MCF 10A (cell line): Measurements from ENCODE around the gene KCNIP3. TPM values are rescaled to one million over a fixed set of nuclear protein-coding genes. Genes with fewer than 3 reads are reported as not detected.
A peak's percentile ranks its signal among the peaks of the same experiment; 100 is the strongest.

Source experiments
- BruUV-seq: library from RNA; stranded (reverse); fragments of 400-500 nt; replicated peaks from 2 replicates; lab custom pipeline; 2021; lab: Mats Ljungman, UMichigan
- CTCF ChIA-PET: fragments of 300-600 bp; sonication (Branson Sonifier 250); formaldehyde crosslinking; extraction: SDS; loops from one replicate; lab custom pipeline; 2021; ENCODE audit warnings: antibody characterized with exemption, inconsistent platforms; lab: Yijun Ruan, JAX
- POLR2A ChIA-PET: fragments of 300-600, 350-650 bp; sonication (Branson Sonifier 250); formaldehyde crosslinking; extraction: SDS; loops from one replicate; lab custom pipeline; 2020; ENCODE audit warnings: antibody characterized with exemption, inconsistent platforms; lab: Yijun Ruan, JAX
- DNase-seq: peaks from one replicate; pipeline ENCODE4 v3.0.0-alpha.2; 2018; ENCODE audit not compliant: unreplicated experiment
- H3K27ac Mint-ChIP-seq: one replicate; pipeline ENCODE4 v1.8.0; 2022; ENCODE audit warnings: mild to moderate bottlenecking, low read depth, mixed read lengths; ENCODE audit not compliant: unreplicated experiment
- H3K27me3 Mint-ChIP-seq: one replicate; pipeline ENCODE4 v1.8.0; 2022; ENCODE audit warnings: mixed read lengths; ENCODE audit not compliant: insufficient read depth, unreplicated experiment
- H3K36me3 Mint-ChIP-seq: one replicate; pipeline ENCODE4 v1.8.0; 2022; ENCODE audit warnings: mild to moderate bottlenecking, moderate library complexity, mixed read lengths; ENCODE audit not compliant: insufficient read depth, unreplicated experiment
- H3K4me1 Mint-ChIP-seq: one replicate; pipeline ENCODE4 v1.8.0; 2022; ENCODE audit warnings: mixed read lengths; ENCODE audit not compliant: insufficient read depth, unreplicated experiment
- H3K4me3 Mint-ChIP-seq: one replicate; pipeline ENCODE4 v1.8.0; 2022; ENCODE audit warnings: mild to moderate bottlenecking, moderate library complexity, mixed read lengths; ENCODE audit not compliant: unreplicated experiment
- H3K9me3 Mint-ChIP-seq: one replicate; pipeline ENCODE4 v1.8.0; 2022; ENCODE audit warnings: mixed read lengths; ENCODE audit not compliant: unreplicated experiment
- intact Hi-C: fragments of 100-400 bp; cut with micrococcal nuclease; formaldehyde crosslinking; loops from 2 replicates; pipeline ENCODE4 v1.14.1; 2022
- total RNA-seq: library from RNA; stranded (reverse); gene quantifications from 2 replicates; pipeline ENCODE4 v1.2.3, GENCODE V29; 2022
- TF ChIP-seq, protein P1 (sequence below): fragments of 200-600 bp; IDR thresholded peaks from one replicate; pipeline ENCODE4 v1.8.0; 2022; ENCODE audit warnings: antibody characterized with exemption, mild to moderate bottlenecking; ENCODE audit not compliant: unreplicated experiment

Gene KCNIP3
- total RNA-seq, 1 experiment from 2014 or later, result 15.6 TPM

DNA sequence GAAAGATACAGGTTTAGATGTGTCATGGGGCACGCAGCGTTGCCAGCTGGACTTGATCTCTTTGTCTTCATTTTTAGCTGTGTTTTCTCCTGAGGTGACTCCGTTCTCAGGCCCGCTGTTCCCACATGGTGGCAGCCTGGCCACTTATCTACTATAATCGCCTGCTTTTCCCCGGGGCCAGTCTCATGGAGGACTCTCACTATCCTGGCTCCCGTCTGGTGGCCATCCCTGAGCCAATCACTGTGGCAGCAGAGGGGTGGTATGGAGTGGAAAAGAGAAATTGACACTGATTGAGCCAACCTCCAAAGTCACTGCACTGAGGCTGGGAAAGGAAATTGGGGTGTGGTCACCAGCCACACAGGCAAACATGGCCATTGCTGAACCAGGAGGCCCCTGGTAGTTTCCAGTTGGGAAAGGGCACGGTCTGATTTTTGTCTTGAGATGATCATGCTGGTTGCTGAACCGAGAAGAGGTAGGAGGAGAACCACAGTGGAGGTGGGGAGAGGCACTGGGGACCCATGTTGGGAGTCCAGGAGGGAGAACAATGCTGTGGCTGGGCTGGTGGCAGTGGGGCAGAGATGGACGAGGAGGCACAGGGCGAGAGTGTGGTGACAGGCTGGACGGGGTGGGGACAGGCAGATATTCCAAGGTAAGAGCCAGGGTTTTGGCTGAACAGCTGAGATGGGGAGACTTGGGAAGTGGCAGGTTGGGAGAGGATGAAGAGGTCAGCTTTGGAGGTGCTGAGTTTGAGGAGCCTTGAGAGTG, 45.6 kb downstream of the KCNIP3 start:
- H3K36me3 Mint-ChIP-seq, result no peaks in the 10 kb centered on the region
- no TSS peak for BruUV-seq
- ChIA-PET POLR2A (interaction anchor here (4.3 kb wide), 1 partner anchor 8 kb away, joined by 49 read pairs; no protein-coding TSS in a partner anchor), CTCF (interaction anchor here (0.7 to 3.5 kb wide), 5 partner anchors 8 to 111 kb away, joined by 3 to 62 read pairs (median 5); no protein-coding TSS in a partner anchor)
- DNase-seq, result no peak
- no peak overlapping the region for H3K27ac Mint-ChIP-seq
- intact Hi-C loops, result no loop called here
- peaks cover 18% of the 10 kb centered on the region for H3K4me1 Mint-ChIP-seq
- H3K27me3 Mint-ChIP-seq, result no peaks in the 10 kb centered on the region
- TF ChIP-seq, protein P1, sequence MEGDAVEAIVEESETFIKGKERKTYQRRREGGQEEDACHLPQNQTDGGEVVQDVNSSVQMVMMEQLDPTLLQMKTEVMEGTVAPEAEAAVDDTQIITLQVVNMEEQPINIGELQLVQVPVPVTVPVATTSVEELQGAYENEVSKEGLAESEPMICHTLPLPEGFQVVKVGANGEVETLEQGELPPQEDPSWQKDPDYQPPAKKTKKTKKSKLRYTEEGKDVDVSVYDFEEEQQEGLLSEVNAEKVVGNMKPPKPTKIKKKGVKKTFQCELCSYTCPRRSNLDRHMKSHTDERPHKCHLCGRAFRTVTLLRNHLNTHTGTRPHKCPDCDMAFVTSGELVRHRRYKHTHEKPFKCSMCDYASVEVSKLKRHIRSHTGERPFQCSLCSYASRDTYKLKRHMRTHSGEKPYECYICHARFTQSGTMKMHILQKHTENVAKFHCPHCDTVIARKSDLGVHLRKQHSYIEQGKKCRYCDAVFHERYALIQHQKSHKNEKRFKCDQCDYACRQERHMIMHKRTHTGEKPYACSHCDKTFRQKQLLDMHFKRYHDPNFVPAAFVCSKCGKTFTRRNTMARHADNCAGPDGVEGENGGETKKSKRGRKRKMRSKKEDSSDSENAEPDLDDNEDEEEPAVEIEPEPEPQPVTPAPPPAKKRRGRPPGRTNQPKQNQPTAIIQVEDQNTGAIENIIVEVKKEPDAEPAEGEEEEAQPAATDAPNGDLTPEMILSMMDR, result no peak
- no peak overlapping the region for H3K4me3 Mint-ChIP-seq
- H3K9me3 Mint-ChIP-seq, result no peaks in the 10 kb centered on the region

- Mint-ChIP-seq H3K27me3 (no peaks in the 10 kb centered on the region), H3K27ac (no peak overlapping the region), H3K4me3 (no peak overlapping the region), H3K4me1 (peaks cover 24% of the 10 kb centered on the region), H3K36me3 (no peaks in the 10 kb centered on the region), H3K9me3 (no peaks in the 10 kb centered on the region)
- no TSS peak for BruUV-seq
- TF ChIP-seq, protein P1, result no peak
- DNase-seq, result peak; percentile 41
- ChIA-PET CTCF (interaction anchor here (0.7 to 3.5 kb wide), 9 partner anchors 9 to 153 kb away, joined by 3 to 62 read pairs (median 24); partner anchors contain the start of gene FAHD2A), POLR2A (interaction anchor here (4.3 kb wide), 1 partner anchor 9 kb away, joined by 49 read pairs; no protein-coding TSS in a partner anchor)
- intact Hi-C loops, result loop anchor here (1.0 kb wide), 1 partner anchor 20 kb away; no protein-coding TSS in a partner anchor
Measured at GRCh38 chr2:95343429-95344214, 46.5 kb downstream of the KCNIP3 start.

DNA sequence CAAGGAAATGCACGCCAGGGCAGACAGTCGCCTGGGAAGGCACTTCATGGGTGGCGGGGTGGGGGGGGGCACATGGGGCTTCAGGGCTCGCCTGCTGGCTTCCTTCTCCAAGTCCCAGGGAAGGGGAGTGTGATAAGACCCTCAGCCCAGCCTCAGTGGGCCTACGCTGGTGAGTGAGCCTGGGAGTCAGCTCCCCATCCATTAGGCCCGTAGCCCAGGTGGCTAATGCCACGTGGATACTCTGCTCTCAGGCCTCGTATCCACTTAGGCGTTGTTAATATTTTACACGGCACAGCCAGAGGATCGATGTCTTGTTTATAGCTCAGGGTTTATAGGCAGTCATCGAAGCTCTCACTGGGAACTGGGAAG, 47.1 kb downstream of the KCNIP3 start:
- Mint-ChIP-seq H3K27me3 (no peaks in the 10 kb centered on the region), H3K4me1 (peaks cover 24% of the 10 kb centered on the region), H3K9me3 (no peaks in the 10 kb centered on the region), H3K27ac (no peak overlapping the region), H3K36me3 (no peaks in the 10 kb centered on the region), H3K4me3 (no peak overlapping the region)
- no TSS peak for BruUV-seq
- intact Hi-C loops, result loop anchor here (1.0 kb wide), 1 partner anchor 21 kb away; no protein-coding TSS in a partner anchor
- TF ChIP-seq, protein P1, result no peak
- POLR2A ChIA-PET, result interaction anchor here (1.8 to 4.3 kb wide), 3 partner anchors 10 to 112 kb away, joined by 9 to 49 read pairs (median 16); partner anchors contain the start of gene FAHD2A
- CTCF ChIA-PET, result interaction anchor here (1.0 to 3.5 kb wide), 18 partner anchors 9 to 385 kb away, joined by 3 to 62 read pairs (median 9); partner anchors contain the start of gene FAHD2A
- DNase-seq, result no peak
